ENCODE measurements around the gene CBY2. TPM values are rescaled to one million over a fixed set of nuclear protein-coding genes. Genes with fewer than 3 reads are reported as not detected.

Gene CBY2, protein sequence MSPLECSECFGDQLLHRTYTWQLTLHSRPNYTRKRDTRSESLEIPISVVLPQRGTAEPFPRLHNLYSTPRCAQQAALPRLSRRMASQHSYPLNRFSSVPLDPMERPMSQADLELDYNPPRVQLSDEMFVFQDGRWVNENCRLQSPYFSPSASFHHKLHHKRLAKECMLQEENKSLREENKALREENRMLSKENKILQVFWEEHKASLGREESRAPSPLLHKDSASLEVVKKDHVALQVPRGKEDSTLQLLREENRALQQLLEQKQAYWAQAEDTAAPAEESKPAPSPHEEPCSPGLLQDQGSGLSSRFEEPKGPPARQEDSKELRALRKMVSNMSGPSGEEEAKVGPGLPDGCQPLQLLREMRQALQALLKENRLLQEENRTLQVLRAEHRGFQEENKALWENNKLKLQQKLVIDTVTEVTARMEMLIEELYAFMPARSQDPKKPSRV
- total RNA-seq (2022; extraction: Qiagen RNA extraction; ENCODE audit: low read depth): not detected in 5 replicates

DNA sequence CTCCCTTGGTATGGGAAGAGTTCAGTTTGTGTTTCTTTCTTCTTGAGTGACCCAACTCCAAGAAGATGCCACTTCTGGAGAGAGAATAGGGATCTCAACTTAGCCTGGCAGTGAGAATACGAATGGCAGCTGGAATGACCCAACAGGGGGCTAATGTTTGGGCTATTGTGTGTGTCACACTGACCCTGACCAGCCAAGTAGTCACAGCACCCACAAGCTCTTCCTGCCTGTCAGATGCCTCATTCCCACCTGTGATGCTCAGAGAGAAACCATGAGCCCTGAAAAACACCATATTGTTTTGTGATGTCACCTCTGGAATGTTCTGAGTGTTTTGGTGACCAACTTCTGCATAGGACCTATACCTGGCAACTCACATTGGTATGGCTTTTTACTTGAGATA is at the start of gene CBY2:
Gene CBY2, plus strand, starts transcription at position 233 of the 400 bp plus-strand sequence. Its CDS starts 71 bp downstream, at position 304.

Other genes with a start within 250 kb of the CBY2 start
- gene COG3, start 237.4 kb upstream of the CBY2 start, total RNA-seq (2022; extraction: Qiagen RNA extraction; ENCODE audit: low read depth): 11.6 to 18.0 TPM (median 14.0 TPM) in 5 replicates
- gene ERICH6B, start 86.6 kb upstream of the CBY2 start, total RNA-seq (2022; extraction: Qiagen RNA extraction; ENCODE audit: low read depth): not detected in 5 replicates
- not detected in 5 replicates for gene SIAH3, start 149.4 kb downstream of the CBY2 start, total RNA-seq (2022; extraction: Qiagen RNA extraction; ENCODE audit: low read depth)